Measurements from ENCODE around the gene SLC25A23. TPM values are rescaled to one million over a fixed set of nuclear protein-coding genes. Genes with fewer than 3 reads are reported as not detected.

The SLC25A23 gene
- total RNA-seq, 1 experiment from 2014 or later: 89.5 TPM

DNA sequence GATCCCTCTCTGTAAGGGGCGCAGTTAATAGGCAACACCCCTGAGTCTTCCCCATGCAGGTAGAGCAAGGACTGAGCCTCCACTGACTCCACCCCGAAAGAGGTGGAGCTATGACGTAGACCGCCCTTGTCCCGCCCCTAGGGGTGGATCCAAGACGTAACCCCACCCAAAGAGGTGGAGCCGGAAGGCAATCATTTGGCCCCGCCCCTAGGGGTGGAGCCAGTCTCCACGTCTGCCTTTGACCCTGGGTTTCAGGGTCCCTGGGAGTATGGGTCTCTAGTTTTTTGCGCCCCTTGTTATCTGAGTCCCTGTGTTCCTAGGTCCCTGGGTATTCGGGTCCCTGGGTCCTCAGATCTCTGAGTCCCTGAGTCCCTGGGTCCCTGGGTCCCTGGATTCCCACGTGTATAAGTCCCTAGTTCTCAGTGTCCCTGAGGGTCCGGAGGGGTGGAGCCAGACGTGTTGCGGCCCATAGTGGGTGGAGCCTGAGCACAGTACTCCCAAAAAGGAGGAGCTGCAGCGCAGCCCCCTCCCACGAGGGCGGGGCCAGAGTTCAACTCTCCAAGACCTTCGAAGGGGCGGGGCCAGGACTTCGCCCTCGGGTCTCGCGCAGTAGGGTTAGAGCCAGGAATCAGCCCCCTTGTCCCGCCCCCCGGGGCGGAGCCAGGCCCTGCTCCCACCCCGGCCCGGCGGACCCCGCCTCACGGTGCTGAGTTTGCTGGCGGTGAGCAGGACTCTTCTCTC is 16.7 kb upstream of the SLC25A23 start:
- H3K27ac ChIP-seq (ENCODE audit: low read depth, low read length): no peak overlapping the region; the same call in 1 of the 2 replicates
- CTCF ChIA-PET: no interaction called here

More for the DNA sequence above, 16.7 kb upstream of the SLC25A23 start:
- H4K20me1 ChIP-seq (ENCODE audit: insufficient read depth): no peaks in the 10 kb centered on the region
- peak overlapping the region; percentile 17; the same call in 1 of the 2 replicates for H3K4me2 ChIP-seq (ENCODE audit: low read length)
- H3K9me3 ChIP-seq (ENCODE audit: control insufficient read depth in 1 of 2, insufficient read depth in 1 of 2, low read depth in 1 of 2, low read length in 2 of 2): no peaks in the 10 kb centered on the region
- POLR2A ChIA-PET: interaction anchor here (0.6 kb wide), 1 partner anchor 260 kb away, joined by 3 read pairs; no protein-coding TSS in a partner anchor
- H3K4me3 ChIP-seq (replicated peaks in 1 of 2; ENCODE audit: low read depth in 1 of 2, low read length in 2 of 2): no peak overlapping the region
- no peaks in the 10 kb centered on the region for H3K9me2 ChIP-seq (ENCODE audit: insufficient read depth)
- H3K4me1 ChIP-seq (ENCODE audit: control insufficient read depth in 1 of 2, insufficient read depth in 2 of 2, low read length in 2 of 2): peaks cover 8 to 27% of the 10 kb centered on the region in 2 experiments
- ATAC-seq (peak; percentile 91), DNase-seq (ENCODE audit: low read depth, low spot score) (peak; percentile 54)
- TF ChIP-seq, protein P1, sequence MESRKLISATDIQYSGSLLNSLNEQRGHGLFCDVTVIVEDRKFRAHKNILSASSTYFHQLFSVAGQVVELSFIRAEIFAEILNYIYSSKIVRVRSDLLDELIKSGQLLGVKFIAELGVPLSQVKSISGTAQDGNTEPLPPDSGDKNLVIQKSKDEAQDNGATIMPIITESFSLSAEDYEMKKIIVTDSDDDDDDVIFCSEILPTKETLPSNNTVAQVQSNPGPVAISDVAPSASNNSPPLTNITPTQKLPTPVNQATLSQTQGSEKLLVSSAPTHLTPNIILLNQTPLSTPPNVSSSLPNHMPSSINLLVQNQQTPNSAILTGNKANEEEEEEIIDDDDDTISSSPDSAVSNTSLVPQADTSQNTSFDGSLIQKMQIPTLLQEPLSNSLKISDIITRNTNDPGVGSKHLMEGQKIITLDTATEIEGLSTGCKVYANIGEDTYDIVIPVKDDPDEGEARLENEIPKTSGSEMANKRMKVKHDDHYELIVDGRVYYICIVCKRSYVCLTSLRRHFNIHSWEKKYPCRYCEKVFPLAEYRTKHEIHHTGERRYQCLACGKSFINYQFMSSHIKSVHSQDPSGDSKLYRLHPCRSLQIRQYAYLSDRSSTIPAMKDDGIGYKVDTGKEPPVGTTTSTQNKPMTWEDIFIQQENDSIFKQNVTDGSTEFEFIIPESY (IDR thresholded peaks at IDR 0.05; ENCODE audit: extremely low read depth, insufficient replicate concordance, low read length): no peak
- TF ChIP-seq, protein P2, sequence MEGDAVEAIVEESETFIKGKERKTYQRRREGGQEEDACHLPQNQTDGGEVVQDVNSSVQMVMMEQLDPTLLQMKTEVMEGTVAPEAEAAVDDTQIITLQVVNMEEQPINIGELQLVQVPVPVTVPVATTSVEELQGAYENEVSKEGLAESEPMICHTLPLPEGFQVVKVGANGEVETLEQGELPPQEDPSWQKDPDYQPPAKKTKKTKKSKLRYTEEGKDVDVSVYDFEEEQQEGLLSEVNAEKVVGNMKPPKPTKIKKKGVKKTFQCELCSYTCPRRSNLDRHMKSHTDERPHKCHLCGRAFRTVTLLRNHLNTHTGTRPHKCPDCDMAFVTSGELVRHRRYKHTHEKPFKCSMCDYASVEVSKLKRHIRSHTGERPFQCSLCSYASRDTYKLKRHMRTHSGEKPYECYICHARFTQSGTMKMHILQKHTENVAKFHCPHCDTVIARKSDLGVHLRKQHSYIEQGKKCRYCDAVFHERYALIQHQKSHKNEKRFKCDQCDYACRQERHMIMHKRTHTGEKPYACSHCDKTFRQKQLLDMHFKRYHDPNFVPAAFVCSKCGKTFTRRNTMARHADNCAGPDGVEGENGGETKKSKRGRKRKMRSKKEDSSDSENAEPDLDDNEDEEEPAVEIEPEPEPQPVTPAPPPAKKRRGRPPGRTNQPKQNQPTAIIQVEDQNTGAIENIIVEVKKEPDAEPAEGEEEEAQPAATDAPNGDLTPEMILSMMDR (IDR thresholded peaks at IDR 0.05 in 2 of 3, conservative IDR thresholded peaks at IDR 0.05 in 1 of 3; ENCODE audit: borderline replicate concordance in 1 of 3, insufficient read depth in 1 of 3, low read depth in 2 of 3, low read length in 2 of 3): no peak
- no peak for TF ChIP-seq FOSL1 (IDR thresholded peaks at IDR 0.05; ENCODE audit: low read depth)
- no peak for TF ChIP-seq TCF7L2 (IDR thresholded peaks at IDR 0.05; ENCODE audit: borderline replicate concordance, extremely low read depth, insufficient read depth, insufficient read length)
- TF ChIP-seq SP1 (IDR thresholded peaks at IDR 0.05; ENCODE audit: low read depth): no peak; the same call in 1 of the 2 replicates
- TF ChIP-seq EZH2 (IDR thresholded peaks at IDR 0.05): no peak
- no peak for TF ChIP-seq EZH2phosphoT487 (IDR thresholded peaks at IDR 0.05; ENCODE audit: borderline replicate concordance)
- no peak for TF ChIP-seq SRF (IDR thresholded peaks at IDR 0.05; ENCODE audit: low read depth)
- TF ChIP-seq CEBPB (IDR thresholded peaks at IDR 0.05; ENCODE audit: low read depth): no peak
- TF ChIP-seq POLR2AphosphoS5 (IDR thresholded peaks at IDR 0.05; ENCODE audit: low read depth, low read length): no peak
- no peak for TF ChIP-seq ELF1 (IDR thresholded peaks at IDR 0.05; ENCODE audit: borderline replicate concordance, low read depth)
- TF ChIP-seq EGR1 (IDR thresholded peaks at IDR 0.05; ENCODE audit: low read depth): no peak
- no peak for TF ChIP-seq YY1 (IDR thresholded peaks at IDR 0.05; ENCODE audit: extremely low read depth, insufficient replicate concordance, low read depth, low read length)
- TF ChIP-seq ZFX (IDR thresholded peaks at IDR 0.05): no peak
- H3K9ac ChIP-seq (ENCODE audit: low read length): no peak overlapping the region
- H3K36me3 ChIP-seq (ENCODE audit: control insufficient read depth in 1 of 2, insufficient read depth in 2 of 2, low read length in 2 of 2): no peaks in the 10 kb centered on the region
- no peaks in the 10 kb centered on the region for H3K27me3 ChIP-seq (ENCODE audit: insufficient read depth, low read length)
- no TSS peak for BruUV-seq (replicated peaks)
- RAD21 ChIA-PET (ENCODE audit: low non-redundant PET in 1 of 2, low total read pairs in 2 of 2, uncharacterized antibody in 2 of 2, unreplicated experiment in 2 of 2): no interaction called here
- H2AFZ ChIP-seq (ENCODE audit: low read depth, low read length, poor library complexity, severe bottlenecking): no peak overlapping the region
- H3K79me2 ChIP-seq (ENCODE audit: insufficient read depth, low read length): no peaks in the 10 kb centered on the region
- intact Hi-C loops (cut with micrococcal nuclease): no loop called here

All from HCT116 (cell line).